NCI-H345 treated with DMSO at 0.1 percent for 48 hours (cell line): ENCODE results near the gene TNPO2.

Source experiments
- DNase-seq: peaks from one replicate; lab custom pipeline; 2025; ENCODE audit not compliant: unreplicated experiment; lab: John Stamatoyannopoulos, UW

Gene TNPO2

GRCh38 chr19:12723641-12724426 lies at the start of gene TNPO2:
Gene TNPO2, minus strand, starts transcription at chr19:12723932. Its CDS starts 2,955 bp downstream, at chr19:12720977.
- peak; percentile 5 for DNase-seq

- no peak for DNase-seq
Measured at GRCh38 chr19:12772323-12772722, 48.6 kb upstream of the TNPO2 start.

GRCh38 chr19:12770922-12771321 lies 47.2 kb upstream of the TNPO2 start:
- no peak for DNase-seq

GRCh38 chr19:12769689-12770088 lies 46.0 kb upstream of the TNPO2 start:
- no peak for DNase-seq

- DNase-seq, result no peak
Measured at GRCh38 chr19:12767666-12768065, 43.9 kb upstream of the TNPO2 start.

GRCh38 chr19:12767150-12767549 lies 43.4 kb upstream of the TNPO2 start:
- DNase-seq, result no peak

- DNase-seq, result no peak
Measured at GRCh38 chr19:12766051-12766521, 42.4 kb upstream of the TNPO2 start.

GRCh38 chr19:12764698-12765097 lies 41.0 kb upstream of the TNPO2 start:
- no peak for DNase-seq

GRCh38 chr19:12763100-12763499 lies 39.4 kb upstream of the TNPO2 start:
- no peak for DNase-seq

GRCh38 chr19:12759686-12760085 lies 36.0 kb upstream of the TNPO2 start:
- DNase-seq, result no peak

GRCh38 chr19:12757544-12758274 lies 34.0 kb upstream of the TNPO2 start:
- DNase-seq, result no peak

GRCh38 chr19:12756150-12756883 lies 32.6 kb upstream of the TNPO2 start:
- no peak for DNase-seq

GRCh38 chr19:12754465-12755196 lies 30.9 kb upstream of the TNPO2 start:
- no peak for DNase-seq

GRCh38 chr19:12752056-12752781 lies 28.5 kb upstream of the TNPO2 start:
- DNase-seq, result no peak

- no peak for DNase-seq
Measured at GRCh38 chr19:12751635-12752034, 27.9 kb upstream of the TNPO2 start, which contains the start of gene BEST2. Gene BEST2, plus strand, starts transcription at chr19:12751791. Its CDS starts 802 bp downstream, at chr19:12752593.

- no peak for DNase-seq
Measured at GRCh38 chr19:12750851-12751250, 27.1 kb upstream of the TNPO2 start.

GRCh38 chr19:12749938-12750521 lies 26.3 kb upstream of the TNPO2 start:
- peak; percentile 67 for DNase-seq

GRCh38 chr19:12748489-12748888 lies 24.8 kb upstream of the TNPO2 start:
- DNase-seq, result no peak

- no peak for DNase-seq
Measured at GRCh38 chr19:12745166-12745897, 21.6 kb upstream of the TNPO2 start.
